Right lobe of liver (tissue), 6 donors: ENCODE data around the gene CSN3. TPM values are rescaled to one million over a fixed set of nuclear protein-coding genes. Genes with fewer than 3 reads are reported as not detected.
A peak's percentile ranks its signal among the peaks of the same experiment; 100 is the strongest.
"Not testable (repeated sequence)": the region's sequence is repeated elsewhere in the genome, so short reads cannot be mapped to it uniquely, and the experiment has no call there.

Source experiments
- ATAC-seq, 4 donors: fragments of 200-7000 bp; cut with Tn5 transposase; one replicate each; pipeline ENCODE4 v1.9.1; 2020; ENCODE audit warnings: mild to moderate bottlenecking in 4 of 4, moderate library complexity in 4 of 4
- DNase-seq, 3 donors: peaks; one replicate each; pipeline ENCODE4 v3.0.0-alpha.2; 2020
- H3K27ac ChIP-seq, 3 donors: fragments of 200-600 bp; one replicate each; pipeline ENCODE4 v1.8.0; 2022
- H3K27me3 ChIP-seq, 2 donors: fragments of 200-600 bp; one replicate each; pipeline ENCODE4 v1.8.0; 2022
- H3K36me3 ChIP-seq, 4 donors: fragments of 200-600 bp; sonication (generic) in 1 of 4; one replicate each; pipeline versions ENCODE4 v1.5.1 to v1.8.0; 2017 to 2022; ENCODE audit warnings: control low read depth in 1 of 4
- H3K4me1 ChIP-seq, 4 donors: fragments of 200-600 bp; sonication (generic) in 1 of 4; one replicate each; pipeline versions ENCODE4 v1.5.1 to v1.8.0; 2017 to 2022; ENCODE audit warnings: control low read depth in 1 of 4
- H3K4me3 ChIP-seq, 3 donors: fragments of 200-600 bp; one replicate each; pipeline ENCODE4 v1.8.0; 2022
- H3K9me3 ChIP-seq, 4 donors: fragments of 200-600 bp; sonication (generic) in 1 of 4; one replicate each; pipeline versions ENCODE4 v1.5.1 to v1.8.0; 2017 to 2022; ENCODE audit warnings: control low read depth in 1 of 4
- CTCF ChIP-seq, 4 donors: fragments of 200-600 bp in 3 of 4; fragments of 450-650 bp in 1 of 4; IDR thresholded peaks; one replicate each; pipeline versions ENCODE4 v1.5.1 to v1.8.0; 2016 to 2022; ENCODE audit warnings: antibody characterized with exemption in 4 of 4, mild to moderate bottlenecking in 2 of 4
- POLR2A ChIP-seq: fragments of 450-650 bp; IDR thresholded peaks from one replicate; pipeline ENCODE4 v1.6.1; 2017; ENCODE audit warnings: antibody characterized with exemption, mild to moderate bottlenecking
- WGBS: methylation state at CpG from one replicate; pipeline ENCODE4 v1.1.6; 2018; ENCODE audit warnings: low coverage, low lambda C conversion rate; ENCODE audit not compliant: insufficient coverage; ENCODE audit errors: missing lambda C conversion rate; 5-methylcytosine and 5-hydroxymethylcytosine counted together
- intact Hi-C, 2 donors: fragments of 100-400 bp; cut with DNase I; formaldehyde crosslinking; loops; one replicate each; pipeline versions ENCODE4 v1.11.2 to v1.14.1; 2022
- total RNA-seq, 6 experiments: library from RNA; depleted of rRNA in 2 of 6; stranded (reverse); fragments of >200 nt in 2 of 6; fragmentation: NEBNext Ultra II Directional in 3 of 6; extraction: Animal tissue kit (Norgen Biotek cat#: 25700) in 3 of 6; gene quantifications; one replicate each; pipeline versions ENCODE4 v1.1.0 to v1.2.4, GENCODE V29; 2016 to 2023
- donor health status: DM: no; HTN: yes; CAD: no.
- donor health status: DM: no; HTN: no; CAD: no.
- donor health status: DM: no; HTN: no; CAD: no.
- donor health status: DM: no; HTN: yes; CAD: no.
- donor health status: DM: no; HTN: yes; CAD: no.

The CSN3 gene
- total RNA-seq, 6 experiments from 2014 or later, result not detected

DNA sequence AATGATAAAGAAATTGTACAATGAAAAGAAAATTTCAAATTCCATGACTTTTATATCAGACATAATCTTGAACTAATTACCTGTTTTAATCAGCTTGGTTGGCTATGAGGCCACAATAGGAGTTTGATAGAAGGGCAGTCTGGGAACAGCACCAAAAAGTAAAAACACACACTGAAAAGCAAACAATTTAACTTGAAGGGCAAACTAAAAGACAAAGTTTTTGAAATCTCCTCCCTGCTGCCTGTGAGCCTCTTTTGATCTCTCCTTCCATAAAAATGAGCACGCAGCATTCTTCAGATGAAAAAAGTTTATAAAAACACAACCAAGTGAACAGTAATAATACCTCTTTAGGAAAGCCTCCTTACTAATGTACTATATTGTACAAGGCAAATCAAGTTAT, 38.8 kb upstream of the CSN3 start:
- H3K4me1 ChIP-seq, result peaks cover 0 to 8% (median 0%) of the 10 kb centered on the region in 4 donors
- no peaks in the 10 kb centered on the region for H3K9me3 ChIP-seq
- no peaks in the 10 kb centered on the region for H3K36me3 ChIP-seq
- 32% methylated on average over 1 of the region's 1 CpG for WGBS
- H3K4me3 ChIP-seq, result no peak overlapping the region
- ATAC-seq, result peak; percentile 74 to 94 (median 85)
- H3K27me3 ChIP-seq, result no peaks in the 10 kb centered on the region
- H3K27ac ChIP-seq, result no peak overlapping the region
- intact Hi-C loops, result no loop called here
- TF ChIP-seq POLR2A, result no peak
- TF ChIP-seq CTCF (IDR thresholded peaks at IDR 0.05), result no peak
- DNase-seq, result no peak

GRCh38 chr4:70212752-70213151, 29.6 kb upstream of the CSN3 start:
- H3K4me1 ChIP-seq, H3K36me3 ChIP-seq, H3K9me3 ChIP-seq, intact Hi-C loops, H3K27ac ChIP-seq, H3K27me3 ChIP-seq, ATAC-seq, H3K4me3 ChIP-seq: not testable (repeated sequence)
- WGBS, result 100% methylated on average over 1 of the region's 4 CpGs
- DNase-seq, result peak in 1 of 3 donors; percentile 19

GRCh38 chr4:70216109-70216508, 26.3 kb upstream of the CSN3 start:
- ATAC-seq, H3K27ac ChIP-seq, H3K27me3 ChIP-seq, H3K36me3 ChIP-seq, H3K4me1 ChIP-seq, intact Hi-C loops, H3K9me3 ChIP-seq, DNase-seq, H3K4me3 ChIP-seq: not testable (repeated sequence)

GRCh38 chr4:70216550-70216949, 25.8 kb upstream of the CSN3 start:
- H3K27ac ChIP-seq, ATAC-seq, H3K4me1 ChIP-seq, DNase-seq, intact Hi-C loops, H3K9me3 ChIP-seq, H3K36me3 ChIP-seq, H3K27me3 ChIP-seq, H3K4me3 ChIP-seq: not testable (repeated sequence)
- 70% methylated on average over 1 of the region's 1 CpG for WGBS

DNA sequence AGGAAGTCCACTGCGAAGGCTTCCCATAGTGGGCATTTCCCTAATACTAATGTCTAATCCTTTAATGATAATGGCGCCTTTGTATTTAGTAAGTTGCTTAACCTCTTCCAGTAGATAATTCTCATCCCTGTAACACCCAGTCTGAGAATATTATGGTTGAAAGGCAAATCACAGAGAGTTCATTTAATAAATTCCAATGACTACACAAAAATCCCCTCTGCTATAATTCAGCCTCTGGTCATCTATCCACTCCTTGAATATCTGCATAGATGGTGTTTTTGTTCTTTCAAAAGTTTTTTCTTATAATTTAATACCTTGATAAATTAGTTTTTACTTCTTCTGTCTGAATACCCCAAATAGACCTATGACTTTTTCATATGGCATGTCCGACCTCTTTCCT, 21.0 kb upstream of the CSN3 start:
- H3K36me3 ChIP-seq, H3K4me3 ChIP-seq, DNase-seq, H3K27me3 ChIP-seq, ATAC-seq, intact Hi-C loops, H3K4me1 ChIP-seq, H3K27ac ChIP-seq, H3K9me3 ChIP-seq: not testable (repeated sequence)
- 76% methylated on average over 3 of the region's 3 CpGs for WGBS

DNA sequence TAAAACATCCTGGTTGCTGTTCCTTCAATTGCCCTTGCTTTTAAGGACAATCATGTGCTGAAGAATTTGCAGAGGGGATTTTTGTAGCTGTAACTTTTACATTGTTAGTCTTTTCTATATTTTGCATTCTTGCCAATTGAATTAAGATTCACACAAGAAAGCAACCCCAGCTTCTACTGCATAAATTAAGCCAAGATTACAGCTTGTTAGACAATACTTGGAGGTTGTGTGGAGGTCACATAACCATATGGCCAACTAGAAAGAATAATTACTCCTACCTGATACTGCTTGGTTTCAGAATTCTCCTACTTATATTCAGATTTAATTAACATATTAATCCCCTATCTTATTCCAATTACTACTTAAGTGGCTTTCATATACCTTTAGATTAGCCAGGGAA, 20.6 kb upstream of the CSN3 start:
- H3K36me3 ChIP-seq, DNase-seq, H3K4me1 ChIP-seq, H3K4me3 ChIP-seq, ATAC-seq, H3K9me3 ChIP-seq, H3K27ac ChIP-seq, intact Hi-C loops, H3K27me3 ChIP-seq: not testable (repeated sequence)

DNA sequence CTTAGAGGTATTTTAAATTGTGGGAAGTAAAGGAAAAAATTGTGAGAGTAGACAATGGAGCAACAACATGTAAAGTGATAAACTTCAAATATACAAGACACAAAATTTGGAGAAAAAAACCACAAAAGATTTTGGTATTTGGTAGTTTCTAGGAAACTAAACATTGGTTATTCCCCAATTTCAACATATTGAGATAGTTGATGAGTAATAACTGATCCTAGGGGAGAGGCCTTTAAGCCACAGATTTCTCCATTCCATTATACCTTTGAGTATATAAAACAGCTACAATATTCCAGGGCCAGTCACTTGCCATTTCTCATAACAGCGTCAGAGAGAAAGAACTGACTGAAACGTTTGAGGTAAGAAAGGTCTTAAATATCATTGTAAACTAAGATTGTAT, 16.6 kb upstream of the CSN3 start, which contains the start of gene FDCSP:
Gene FDCSP, plus strand, starts transcription at position 301 of the 400 bp plus-strand sequence. CDS start 5,071 bp downstream, outside the sequence.
- ATAC-seq, result no peak
- H3K27me3 ChIP-seq, result no peaks in the 10 kb centered on the region
- H3K36me3 ChIP-seq, result no peaks in the 10 kb centered on the region
- WGBS, result 62% methylated on average over 2 of the region's 2 CpGs
- DNase-seq, result no peak
- TF ChIP-seq CTCF (IDR thresholded peaks at IDR 0.05) (no peak), POLR2A (no peak)
- H3K4me1 ChIP-seq, result no peaks in the 10 kb centered on the region
- no peaks in the 10 kb centered on the region for H3K9me3 ChIP-seq
- H3K4me3 ChIP-seq, result no peak within 1 kb of the TSS
- intact Hi-C loops, result no loop called here
- H3K27ac ChIP-seq, result no peak within 1 kb of the TSS
